ENCODE measurements around the gene RELB. TPM values are rescaled to one million over a fixed set of nuclear protein-coding genes. Genes with fewer than 3 reads are reported as not detected.
A peak's percentile ranks its signal among the peaks of the same experiment; 100 is the strongest.

The RELB gene
- total and polyA plus RNA-seq, 2 of the 4 experiments (the other 2 are of a cell fraction), result 5.0 to 17.2 TPM

DNA sequence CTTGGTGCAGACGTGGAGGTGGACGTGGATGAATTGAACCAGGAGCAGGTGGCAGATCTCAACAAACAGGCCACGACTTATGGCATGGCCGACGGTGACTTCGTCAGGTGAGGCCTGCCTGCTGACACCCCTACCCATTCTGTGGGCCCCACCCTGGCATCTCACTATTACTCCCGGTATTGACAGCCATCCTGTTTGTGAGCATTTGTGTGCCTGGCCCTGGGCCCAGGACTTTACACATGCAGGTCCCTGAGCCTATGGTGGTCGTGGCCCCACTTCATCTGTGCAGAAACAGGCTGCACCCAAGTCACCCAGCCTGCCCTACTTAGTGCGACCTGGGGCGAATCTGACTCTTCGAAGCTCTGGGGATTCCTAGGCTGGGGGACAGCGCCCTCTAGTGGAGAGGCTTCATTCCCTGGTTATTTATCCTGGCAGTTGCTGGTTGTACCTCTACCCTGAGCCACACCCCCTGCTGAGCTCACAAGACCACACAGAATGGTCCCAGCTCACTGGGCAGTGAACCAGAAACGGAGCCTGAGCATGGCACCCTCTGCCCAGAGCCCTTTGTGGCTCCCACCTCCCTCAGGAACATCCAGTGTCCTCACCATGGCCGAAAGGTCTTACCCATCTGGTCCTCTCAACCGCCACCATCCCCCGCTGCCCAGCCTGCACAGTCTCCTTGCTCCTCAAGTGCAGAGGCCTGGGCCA lies 58.1 kb downstream of the RELB start:
- Histone ChIP-seq H3K23ac (ENCODE audit: low read depth, low read length) (no peak overlapping the region), H3K4me1 (ENCODE audit: control insufficient read depth, insufficient read depth, low read length) (no peaks in the 10 kb centered on the region), H3K4me3 (ENCODE audit: insufficient read depth, low read depth, low read length) (no peak overlapping the region), H2AK5ac (ENCODE audit: low read depth, low read length) (no peak overlapping the region), H2BK15ac (ENCODE audit: low read depth, low read length) (no peak overlapping the region), H2BK5ac (ENCODE audit: low read depth, low read length, poor library complexity, severe bottlenecking) (no peak overlapping the region), H4K8ac (ENCODE audit: low read depth in 2 of 2, low read length in 2 of 2) (no peak overlapping the region), H4K91ac (ENCODE audit: insufficient read depth, low read depth, low read length) (no peak overlapping the region), H3K14ac (replicated peaks; ENCODE audit: low read depth, low read length) (no peak overlapping the region), H3K9ac (ENCODE audit: low read depth, low read length) (no peak overlapping the region), H3K56ac (ENCODE audit: extremely low read depth, insufficient read depth, low read length) (no peak overlapping the region), H3K79me1 (ENCODE audit: low read depth in 1 of 2, low read length in 2 of 2) (peaks cover 16 to 35% of the 10 kb centered on the region in 2 experiments), H3K36me3 (ENCODE audit: control insufficient read depth, insufficient read depth, low read length) (peaks cover 81% of the 10 kb centered on the region), H2AK9ac (replicated peaks; ENCODE audit: low read depth, low read length, poor library complexity) (peak overlapping the region; percentile 50), H4K20me1 (ENCODE audit: insufficient read depth, low read length) (peaks cover 36% of the 10 kb centered on the region), H3K18ac (ENCODE audit: low read depth, low read length) (no peak overlapping the region), H2BK20ac (ENCODE audit: low read depth, low read length) (no peak overlapping the region), H4K5ac (ENCODE audit: low read depth, low read length) (no peak overlapping the region), H2BK120ac (ENCODE audit: low read depth, low read length) (no peak overlapping the region), H2AFZ (replicated peaks; ENCODE audit: low read length, poor library complexity) (no peak overlapping the region), H3K4ac (ENCODE audit: low read depth, low read length) (no peak overlapping the region), H3K27me3 (ENCODE audit: control insufficient read depth, insufficient read depth, low read length) (no peaks in the 10 kb centered on the region), H3K27ac (ENCODE audit: insufficient read depth, low read length) (no peak overlapping the region), H3K9me1 (ENCODE audit: insufficient read depth, low read length) (peaks cover 1% of the 10 kb centered on the region; the same call in 1 of the 2 replicates), H3K9me3 (ENCODE audit: control insufficient read depth, insufficient read depth, low read length) (no peaks in the 10 kb centered on the region), H3K4me2 (ENCODE audit: low read depth, low read length) (no peak overlapping the region)
- ChIA-PET POLR2A (ENCODE audit: unreplicated experiment) (interaction anchor here (1.0 kb wide), 1 partner anchor 21 kb away, joined by 4 read pairs; the partner anchor contains the start of gene CLASRP), CTCF (interaction anchor here (0.6 to 1.4 kb wide), 8 partner anchors 9 to 151 kb away, joined by 3 to 5 read pairs (median 3); no protein-coding TSS in a partner anchor)
- BruUV-seq (replicated peaks), result no TSS peak
- DNase-seq, result peak; percentile 69
- TF ChIP-seq POLR2A (IDR thresholded peaks at IDR 0.05; ENCODE audit: low read depth, low read length), result no peak
- TF ChIP-seq RAD21 (IDR thresholded peaks at IDR 0.05; ENCODE audit: low read length), result peak; percentile 77
- TF ChIP-seq, protein P1, sequence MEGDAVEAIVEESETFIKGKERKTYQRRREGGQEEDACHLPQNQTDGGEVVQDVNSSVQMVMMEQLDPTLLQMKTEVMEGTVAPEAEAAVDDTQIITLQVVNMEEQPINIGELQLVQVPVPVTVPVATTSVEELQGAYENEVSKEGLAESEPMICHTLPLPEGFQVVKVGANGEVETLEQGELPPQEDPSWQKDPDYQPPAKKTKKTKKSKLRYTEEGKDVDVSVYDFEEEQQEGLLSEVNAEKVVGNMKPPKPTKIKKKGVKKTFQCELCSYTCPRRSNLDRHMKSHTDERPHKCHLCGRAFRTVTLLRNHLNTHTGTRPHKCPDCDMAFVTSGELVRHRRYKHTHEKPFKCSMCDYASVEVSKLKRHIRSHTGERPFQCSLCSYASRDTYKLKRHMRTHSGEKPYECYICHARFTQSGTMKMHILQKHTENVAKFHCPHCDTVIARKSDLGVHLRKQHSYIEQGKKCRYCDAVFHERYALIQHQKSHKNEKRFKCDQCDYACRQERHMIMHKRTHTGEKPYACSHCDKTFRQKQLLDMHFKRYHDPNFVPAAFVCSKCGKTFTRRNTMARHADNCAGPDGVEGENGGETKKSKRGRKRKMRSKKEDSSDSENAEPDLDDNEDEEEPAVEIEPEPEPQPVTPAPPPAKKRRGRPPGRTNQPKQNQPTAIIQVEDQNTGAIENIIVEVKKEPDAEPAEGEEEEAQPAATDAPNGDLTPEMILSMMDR (conservative IDR thresholded peaks at IDR 0.05; ENCODE audit: low read depth, low read length), result peak; percentile 81
- peak; percentile 59 for TF ChIP-seq SMC3 (IDR thresholded peaks at IDR 0.05; ENCODE audit: low read depth, low read length)
- TF ChIP-seq MXI1 (IDR thresholded peaks at IDR 0.05; ENCODE audit: borderline replicate concordance, low read depth, low read length), result no peak
- peak; percentile 86 for ATAC-seq (ENCODE audit: low read depth)
- dilution Hi-C loops (cut with HindIII; ENCODE audit: low sequenced_read_pairs, unreplicated experiment) (no loop called here), intact Hi-C loops (cut with micrococcal nuclease) (loop anchor here (1.0 to 2.0 kb wide), 2 partner anchors 42 to 157 kb away; no protein-coding TSS in a partner anchor), in situ Hi-C loops (cut with MboI; ENCODE audit: low sequenced_read_pairs) (no loop called here)
- 88% methylated on average over 5 of the region's 16 CpGs; no CpG with 5 or more reads in 1 of the 2 experiments for whole genome bisulfite sequencing, 2 experiments (ENCODE audit: extremely low coverage in 2 of 2, insufficient read length in 1 of 2)

Measured in IMR-90 (cell line).